ENCODE measurements around the gene IFT20.

Gene IFT20

GRCh38 chr17:28282596-28282995 lies 52.7 kb downstream of the IFT20 start:
- no peak overlapping the region for H2AFZ ChIP-seq (ENCODE audit: low read length)

GRCh38 chr17:28280826-28281225 lies 54.4 kb downstream of the IFT20 start:
- Histone ChIP-seq H3K27me3 (ENCODE audit: insufficient read depth, low read length, poor library complexity, severe bottlenecking) (peaks cover 61% of the 10 kb centered on the region), H3K9me2 (replicated peaks; ENCODE audit: low read depth, low read length) (no peaks in the 10 kb centered on the region), H4K20me1 (ENCODE audit: insufficient read depth, low read length, poor library complexity, severe bottlenecking) (no peaks in the 10 kb centered on the region), H3K4me2 (ENCODE audit: low read depth, low read length, poor library complexity, severe bottlenecking) (no peak overlapping the region), H2AFZ (ENCODE audit: low read length) (no peak overlapping the region), H3K4me3 (ENCODE audit: low read length, poor library complexity, severe bottlenecking) (no peak overlapping the region), H3K79me2 (ENCODE audit: insufficient read depth, low read length) (no peaks in the 10 kb centered on the region), H3K4me1 (ENCODE audit: insufficient read depth, low read length, poor library complexity, severe bottlenecking) (no peaks in the 10 kb centered on the region), H3K36me3 (ENCODE audit: insufficient read depth, low read length) (no peaks in the 10 kb centered on the region), H3F3A (ENCODE audit: low read depth) (no peaks in the 10 kb centered on the region), H3K9me3 (ENCODE audit: insufficient read depth, low read depth, low read length) (no peaks in the 10 kb centered on the region), H3K9ac (ENCODE audit: low read depth, low read length, poor library complexity, severe bottlenecking) (no peak overlapping the region)
- TF ChIP-seq CTCF (conservative IDR thresholded peaks at IDR 0.05; ENCODE audit: low read length): no peak
- TF ChIP-seq EZH2phosphoT487 (IDR thresholded peaks at IDR 0.05; ENCODE audit: borderline replicate concordance): no peak

More at GRCh38 chr17:28282596-28282995, 52.7 kb downstream of the IFT20 start:
- Histone ChIP-seq H3K9me2 (replicated peaks; ENCODE audit: low read depth, low read length) (no peaks in the 10 kb centered on the region), H3K4me2 (ENCODE audit: low read depth, low read length, poor library complexity, severe bottlenecking) (no peak overlapping the region), H3K9ac (ENCODE audit: low read depth, low read length, poor library complexity, severe bottlenecking) (no peak overlapping the region), H3K4me3 (ENCODE audit: low read length, poor library complexity, severe bottlenecking) (no peak overlapping the region), H4K20me1 (ENCODE audit: insufficient read depth, low read length, poor library complexity, severe bottlenecking) (no peaks in the 10 kb centered on the region), H3F3A (ENCODE audit: low read depth) (no peaks in the 10 kb centered on the region), H3K79me2 (ENCODE audit: insufficient read depth, low read length) (no peaks in the 10 kb centered on the region), H3K9me3 (ENCODE audit: insufficient read depth, low read depth, low read length) (no peaks in the 10 kb centered on the region), H3K36me3 (ENCODE audit: insufficient read depth, low read length) (no peaks in the 10 kb centered on the region), H3K27me3 (ENCODE audit: insufficient read depth, low read length, poor library complexity, severe bottlenecking) (peaks cover 44% of the 10 kb centered on the region), H3K4me1 (ENCODE audit: insufficient read depth, low read length, poor library complexity, severe bottlenecking) (no peaks in the 10 kb centered on the region)
- TF ChIP-seq CTCF (conservative IDR thresholded peaks at IDR 0.05; ENCODE audit: low read length) (no peak), EZH2phosphoT487 (IDR thresholded peaks at IDR 0.05; ENCODE audit: borderline replicate concordance) (no peak)

GRCh38 chr17:28279411-28279810 lies 55.9 kb downstream of the IFT20 start:
- Histone ChIP-seq H3K9me2 (replicated peaks; ENCODE audit: low read depth, low read length) (no peaks in the 10 kb centered on the region), H4K20me1 (ENCODE audit: insufficient read depth, low read length, poor library complexity, severe bottlenecking) (no peaks in the 10 kb centered on the region), H3F3A (ENCODE audit: low read depth) (no peaks in the 10 kb centered on the region), H3K9me3 (ENCODE audit: insufficient read depth, low read depth, low read length) (no peaks in the 10 kb centered on the region), H3K4me1 (ENCODE audit: insufficient read depth, low read length, poor library complexity, severe bottlenecking) (no peaks in the 10 kb centered on the region), H2AFZ (ENCODE audit: low read length) (no peak overlapping the region), H3K36me3 (ENCODE audit: insufficient read depth, low read length) (no peaks in the 10 kb centered on the region), H3K79me2 (ENCODE audit: insufficient read depth, low read length) (no peaks in the 10 kb centered on the region), H3K9ac (ENCODE audit: low read depth, low read length, poor library complexity, severe bottlenecking) (no peak overlapping the region), H3K4me2 (ENCODE audit: low read depth, low read length, poor library complexity, severe bottlenecking) (no peak overlapping the region), H3K27me3 (ENCODE audit: insufficient read depth, low read length, poor library complexity, severe bottlenecking) (peaks cover 75% of the 10 kb centered on the region), H3K4me3 (ENCODE audit: low read length, poor library complexity, severe bottlenecking) (no peak overlapping the region)
- TF ChIP-seq CTCF (conservative IDR thresholded peaks at IDR 0.05; ENCODE audit: low read length) (no peak), EZH2phosphoT487 (IDR thresholded peaks at IDR 0.05; ENCODE audit: borderline replicate concordance) (no peak)
